GM20000 (cell line): ENCODE data around the gene PMEPA1.

Experiments used
- DNase-seq: peaks from one replicate; pipeline ENCODE4 v3.0.0; 2012; ENCODE audit warnings: low spot score
- CTCF ChIP-seq: IDR thresholded peaks from 2 replicates; pipeline ENCODE4 v1.5.1; 2012; ENCODE audit warnings: mild to moderate bottlenecking, control low read depth; ENCODE audit errors: extremely low read depth, missing control alignments

Gene PMEPA1

GRCh38 chr20:57666834-57667157, 43.0 kb downstream of the PMEPA1 start:
- DNase-seq: no peak
- no peak for TF ChIP-seq CTCF

GRCh38 chr20:57666106-57666833, 43.5 kb downstream of the PMEPA1 start:
- no peak for DNase-seq
- TF ChIP-seq CTCF: no peak

GRCh38 chr20:57665589-57665971, 44.2 kb downstream of the PMEPA1 start:
- no peak for DNase-seq
- TF ChIP-seq CTCF: no peak

- TF ChIP-seq CTCF: no peak
These were observed 44.8 kb downstream of the PMEPA1 start for GRCh38 chr20:57664924-57665588.

GRCh38 chr20:57664476-57664875, 45.3 kb downstream of the PMEPA1 start:
- TF ChIP-seq CTCF: no peak
- no peak for DNase-seq

More at GRCh38 chr20:57664924-57665588, 44.8 kb downstream of the PMEPA1 start:
- no peak for DNase-seq

GRCh38 chr20:57663681-57664451, 45.9 kb downstream of the PMEPA1 start:
- DNase-seq: no peak
- TF ChIP-seq CTCF: no peak

GRCh38 chr20:57663241-57663640, 46.6 kb downstream of the PMEPA1 start:
- no peak for TF ChIP-seq CTCF
- no peak for DNase-seq
